Smooth muscle cell (in vitro differentiated cells): ENCODE results near the gene MEF2D. TPM values are rescaled to one million over a fixed set of nuclear protein-coding genes. Genes with fewer than 3 reads are reported as not detected.

Experiments
- DNase-seq: peaks from one replicate; lab custom pipeline; 2025; ENCODE audit not compliant: unreplicated experiment; lab: John Stamatoyannopoulos, UW
- H2AFZ ChIP-seq: fragments of 200-600 bp; sonication (generic); 2 replicates; pipeline ENCODE4 v1.6.0; 2016; ENCODE audit warnings: antibody characterized with exemption, low read depth, mild to moderate bottlenecking
- H3F3A ChIP-seq: fragments of 200-600 bp; sonication (generic); 2 replicates; pipeline ENCODE4 v1.6.0; 2017; ENCODE audit warnings: antibody characterized with exemption, low read depth
- H3K27ac ChIP-seq: fragments of 200-600 bp; sonication (generic); 2 replicates; pipeline ENCODE4 v1.5.1; 2016; ENCODE audit warnings: low read depth, mild to moderate bottlenecking
- H3K27me3 ChIP-seq: fragments of 200-600 bp; sonication (generic); 2 replicates; pipeline ENCODE4 v1.6.1; 2016; ENCODE audit warnings: low read depth, mild to moderate bottlenecking
- H3K36me3 ChIP-seq: fragments of 200-600 bp; sonication (generic); 2 replicates; pipeline ENCODE4 v1.5.1; 2016; ENCODE audit warnings: low read depth
- H3K4me1 ChIP-seq: fragments of 200-600 bp; sonication (generic); 2 replicates; pipeline ENCODE4 v1.5.1; 2016; ENCODE audit warnings: low read depth
- H3K4me2 ChIP-seq: fragments of 200-600 bp; sonication (generic); 2 replicates; pipeline ENCODE4 v1.6.0; 2016; ENCODE audit warnings: mild to moderate bottlenecking
- H3K4me3 ChIP-seq: fragments of 200-600 bp; sonication (generic); 2 replicates; pipeline ENCODE4 v1.5.1; 2016; ENCODE audit warnings: mild to moderate bottlenecking
- H3K79me2 ChIP-seq: fragments of 200-600 bp; sonication (generic); 2 replicates; pipeline ENCODE4 v1.6.0; 2016; ENCODE audit warnings: low read depth, mild to moderate bottlenecking
- H3K9ac ChIP-seq: fragments of 200-600 bp; sonication (generic); 2 replicates; pipeline ENCODE4 v1.6.0; 2016; ENCODE audit warnings: low read depth
- H3K9me3 ChIP-seq: fragments of 200-600 bp; sonication (generic); replicated peaks from 2 replicates; pipeline ENCODE4 v1.5.1; 2016; ENCODE audit warnings: low read depth
- H4K20me1 ChIP-seq: fragments of 200-600 bp; sonication (generic); 2 replicates; pipeline ENCODE4 v1.6.0; 2016; ENCODE audit warnings: low read depth
- CTCF ChIP-seq: fragments of 200-600 bp; sonication (generic); IDR thresholded peaks from 2 replicates; pipeline ENCODE4 v1.5.1; 2017; ENCODE audit warnings: borderline replicate concordance, mild to moderate bottlenecking, antibody characterized with exemption; ENCODE audit not compliant: insufficient read depth, poor library complexity, severe bottlenecking
- WGBS: methylation state at CpG from one replicate; pipeline ENCODE4 v1.1.7; 2016; ENCODE audit warnings: low lambda C conversion rate; 5-methylcytosine and 5-hydroxymethylcytosine counted together
- polyA plus RNA-seq: library from polyadenylated mRNA; unstranded; fragments of >200 nt; fragmentation: Nextera tagmentation; extraction: Ambion mirVana; gene quantifications from 2 replicates; pipeline ENCODE4 v1.2.1, GENCODE V29; 2016
- total RNA-seq: library from RNA; depleted of rRNA; stranded (reverse); fragments of >200 nt; gene quantifications from 2 replicates; pipeline ENCODE4 v1.2.3, GENCODE V29; 2014

The MEF2D gene
- total and polyA plus RNA-seq, 2 experiments from 2014 or later = 23.2 to 45.6 TPM

- H3K9me3 ChIP-seq = no peaks in the 10 kb centered on the region
- H3K79me2 ChIP-seq = peaks cover 100% of the 10 kb centered on the region
- no peak overlapping the region for H3K9ac ChIP-seq
- WGBS = 56% methylated on average over 5 of the region's 7 CpGs
- H2AFZ ChIP-seq = no peak overlapping the region
- no peaks in the 10 kb centered on the region for H3K27me3 ChIP-seq
- H3F3A ChIP-seq = no peaks in the 10 kb centered on the region
- peaks cover 38% of the 10 kb centered on the region for H3K4me1 ChIP-seq
- no peak for DNase-seq
- peaks cover 100% of the 10 kb centered on the region for H4K20me1 ChIP-seq
- TF ChIP-seq CTCF = no peak
- H3K4me3 ChIP-seq = no peak overlapping the region
- H3K36me3 ChIP-seq = no peaks in the 10 kb centered on the region
- H3K4me2 ChIP-seq = peak overlapping the region; percentile 71
- peak overlapping the region; percentile 12 for H3K27ac ChIP-seq
Measured at GRCh38 chr1:156489935-156490293, 10.7 kb downstream of the MEF2D start.

GRCh38 chr1:156489166-156489934 is 11.2 kb downstream of the MEF2D start:
- Histone ChIP-seq H3K4me3 (no peak overlapping the region), H2AFZ (no peak overlapping the region), H3K27ac (peak overlapping the region; percentile 12), H3K36me3 (no peaks in the 10 kb centered on the region), H3K9ac (no peak overlapping the region), H3K9me3 (no peaks in the 10 kb centered on the region), H4K20me1 (peaks cover 100% of the 10 kb centered on the region), H3K4me1 (peaks cover 35% of the 10 kb centered on the region), H3K79me2 (peaks cover 95% of the 10 kb centered on the region), H3K4me2 (peak overlapping the region; percentile 71), H3K27me3 (no peaks in the 10 kb centered on the region), H3F3A (no peaks in the 10 kb centered on the region)
- 56% methylated on average over 12 of the region's 12 CpGs for WGBS
- no peak for TF ChIP-seq CTCF
- no peak for DNase-seq

GRCh38 chr1:156488566-156489165 is 11.9 kb downstream of the MEF2D start:
- WGBS = 68% methylated on average over 5 of the region's 5 CpGs
- Histone ChIP-seq H3F3A (no peaks in the 10 kb centered on the region), H3K36me3 (no peaks in the 10 kb centered on the region), H3K4me2 (no peak overlapping the region), H3K27ac (no peak overlapping the region), H3K79me2 (peaks cover 92% of the 10 kb centered on the region), H2AFZ (no peak overlapping the region), H3K9ac (no peak overlapping the region), H3K27me3 (no peaks in the 10 kb centered on the region), H3K4me3 (no peak overlapping the region), H3K4me1 (peaks cover 31% of the 10 kb centered on the region), H4K20me1 (peaks cover 100% of the 10 kb centered on the region), H3K9me3 (no peaks in the 10 kb centered on the region)
- no peak for TF ChIP-seq CTCF
- DNase-seq = no peak

- Histone ChIP-seq H3F3A (no peaks in the 10 kb centered on the region), H3K4me1 (peaks cover 27% of the 10 kb centered on the region), H3K27ac (no peak overlapping the region), H4K20me1 (peaks cover 100% of the 10 kb centered on the region), H3K4me2 (no peak overlapping the region), H3K36me3 (no peaks in the 10 kb centered on the region), H3K4me3 (no peak overlapping the region), H3K9me3 (no peaks in the 10 kb centered on the region), H3K27me3 (no peaks in the 10 kb centered on the region), H2AFZ (no peak overlapping the region), H3K79me2 (peaks cover 91% of the 10 kb centered on the region), H3K9ac (no peak overlapping the region)
- 85% methylated on average over 4 of the region's 4 CpGs for WGBS
- no peak for DNase-seq
- no peak for TF ChIP-seq CTCF
Measured at GRCh38 chr1:156487862-156488261, 12.7 kb downstream of the MEF2D start.
